ENCODE data around the gene STK10.
A peak's percentile ranks its signal among the peaks of the same experiment; 100 is the strongest.
"Not testable (repeated sequence)": the region's sequence is repeated elsewhere in the genome, so short reads cannot be mapped to it uniquely, and the experiment has no call there.

Gene STK10

DNA sequence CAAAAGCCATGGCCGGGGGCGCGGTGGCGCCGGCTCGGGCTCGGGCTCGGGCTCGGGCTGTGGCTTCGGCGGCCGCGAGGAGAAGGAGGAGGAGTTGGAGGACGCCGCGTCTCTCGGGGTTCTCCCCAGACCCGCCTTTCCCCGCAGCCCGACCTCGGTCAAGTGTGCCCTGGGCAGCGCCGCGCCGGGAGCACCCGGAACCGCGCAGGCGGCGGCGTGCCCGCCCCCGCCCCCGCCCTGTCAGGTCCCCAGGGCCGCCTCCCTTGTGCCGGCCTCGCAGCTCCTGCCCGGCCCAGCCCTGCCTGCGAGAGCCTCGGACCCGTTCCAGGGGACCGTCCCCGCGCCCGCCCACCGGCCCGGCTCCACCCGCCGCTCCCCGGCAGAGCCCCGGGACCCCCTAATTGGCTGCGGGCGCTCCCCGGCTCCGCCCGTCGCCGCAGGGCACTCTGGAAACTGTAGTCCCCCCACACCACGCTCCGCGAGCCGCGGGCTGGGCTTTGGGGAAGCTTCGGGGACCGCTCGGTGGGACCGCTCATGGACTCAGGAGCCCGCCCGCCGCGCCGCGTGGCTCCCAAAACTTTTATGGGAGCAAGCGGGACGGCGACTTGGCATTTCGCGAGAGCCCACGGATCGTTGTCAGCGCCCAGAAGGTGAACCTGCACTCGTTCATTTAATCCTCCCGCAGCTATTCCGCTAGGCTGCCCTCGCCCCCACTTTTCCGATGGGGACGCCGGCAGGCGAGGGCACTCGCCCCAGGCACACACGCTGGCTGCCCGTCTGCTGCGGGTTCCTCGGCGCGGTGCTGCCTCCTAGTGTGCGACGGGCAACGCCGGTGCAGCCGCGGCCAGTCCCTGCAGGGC is at the start of gene STK10:
Gene STK10 (minus strand): TSS at position 192 of the 860 bp plus-strand sequence. CDS start 182 bp downstream, at position 10.
- peak; percentile 65 for DNase-seq (ENCODE audit: low read depth, low spot score)

- DNase-seq (ENCODE audit: low read depth, low spot score) = no peak
Observed at GRCh38 chr5:172235827-172236736, 48.1 kb upstream of the STK10 start.

DNA sequence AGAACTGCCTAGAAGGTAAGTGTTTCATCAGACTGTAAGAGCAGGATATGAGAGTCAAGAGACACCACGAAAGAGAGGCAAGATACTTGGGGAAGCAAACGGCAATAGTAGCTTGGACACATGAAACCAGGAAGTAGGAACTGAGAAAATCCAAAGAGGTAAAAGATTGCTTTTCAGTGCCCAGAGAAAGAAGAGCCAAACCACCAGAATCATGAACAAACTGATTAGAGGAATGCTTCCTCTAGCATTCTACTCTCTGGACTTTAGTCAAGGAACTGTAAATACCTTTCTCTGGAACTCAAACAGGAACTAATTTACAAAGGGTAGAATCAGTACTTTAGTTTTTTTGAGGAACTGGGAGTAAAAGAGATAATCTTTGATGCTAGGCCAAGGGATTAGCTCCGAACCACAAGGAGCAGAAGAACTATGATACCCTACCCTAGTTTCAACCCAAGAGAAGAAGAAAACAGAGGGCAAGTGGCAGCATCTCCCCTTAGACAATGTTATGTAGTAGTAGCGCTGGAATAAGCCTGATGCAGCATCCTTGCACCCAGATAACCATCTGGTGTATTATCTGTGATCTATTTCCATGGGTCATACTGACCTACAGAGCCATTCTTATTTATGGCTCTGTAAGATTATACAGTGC is 47.2 kb upstream of the STK10 start:
- no peak for DNase-seq (ENCODE audit: low read depth, low spot score)

- no peak for DNase-seq (ENCODE audit: low read depth, low spot score)
Observed at GRCh38 chr5:172234031-172234430, 46.0 kb upstream of the STK10 start.

DNA sequence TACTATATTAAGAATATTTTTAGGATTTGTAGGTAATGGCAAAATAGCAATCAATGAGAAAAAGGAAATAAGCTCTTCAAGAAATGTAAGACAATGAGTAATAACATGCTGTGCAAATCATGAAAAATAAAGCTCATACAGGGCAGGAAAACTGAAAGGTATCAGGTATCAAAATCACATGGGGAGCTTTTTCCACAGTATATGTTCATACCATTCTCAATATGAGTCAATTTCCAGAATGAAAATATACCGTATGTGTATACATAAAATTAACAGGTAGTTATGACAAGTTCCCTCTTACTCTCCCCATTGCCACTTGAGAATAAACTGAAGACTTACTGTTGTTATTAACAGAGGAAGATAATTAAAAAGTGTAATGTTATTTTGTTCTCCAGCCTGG is 41.9 kb upstream of the STK10 start:
- no peak for DNase-seq (ENCODE audit: low read depth, low spot score)

GRCh38 chr5:172224996-172225395 is 37.0 kb upstream of the STK10 start:
- no peak for DNase-seq (ENCODE audit: low read depth, low spot score)

DNA sequence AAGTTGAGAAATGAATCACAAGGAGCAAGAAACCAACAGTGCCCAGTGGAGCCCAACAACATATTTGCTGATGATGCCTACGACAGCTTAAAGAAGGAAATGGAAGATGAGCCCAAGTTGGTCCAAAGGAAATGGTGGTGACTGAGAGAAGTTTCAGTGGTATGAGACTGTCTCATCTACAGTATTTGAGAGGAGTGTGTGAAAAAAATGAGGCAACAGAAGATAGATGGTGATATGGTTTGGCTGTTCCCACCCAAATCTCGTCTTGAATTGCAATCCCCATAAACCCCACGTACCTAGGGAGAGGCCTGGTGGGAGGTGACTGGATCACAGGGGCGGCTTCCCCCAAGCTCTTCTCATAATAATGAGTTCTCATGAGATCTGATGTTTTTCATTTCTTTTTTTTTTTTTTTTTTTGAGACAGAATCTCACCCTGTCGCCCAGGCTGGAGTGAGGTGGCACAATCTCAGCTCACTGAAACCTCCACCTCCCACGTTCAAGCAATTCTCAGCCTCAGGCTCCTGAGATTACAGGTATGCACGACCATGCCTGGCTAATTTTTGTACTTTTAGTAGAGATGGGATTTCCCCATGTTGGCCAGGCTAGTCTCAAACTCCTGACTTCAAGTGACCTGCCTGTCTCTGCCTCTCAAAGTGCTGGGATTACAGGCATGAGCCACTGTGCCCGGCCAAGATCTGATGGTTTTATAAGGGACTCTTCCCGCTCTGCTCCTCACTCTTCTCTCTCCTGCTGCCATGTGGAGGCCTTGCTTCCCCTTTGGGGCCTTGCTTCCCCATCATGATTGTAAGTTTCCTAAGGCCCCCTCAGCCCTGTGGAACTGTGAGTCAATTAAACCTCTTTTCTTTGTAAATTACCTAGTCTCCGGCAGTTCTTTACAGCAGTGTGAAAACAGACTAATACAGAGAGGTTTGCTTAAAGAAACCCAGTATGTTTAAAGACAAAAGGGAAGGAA is 36.2 kb upstream of the STK10 start:
- DNase-seq (ENCODE audit: low read depth, low spot score) = no peak

- no peak for DNase-seq (ENCODE audit: low read depth, low spot score)
Observed at GRCh38 chr5:172219296-172219695, 31.3 kb upstream of the STK10 start.

- DNase-seq (ENCODE audit: low read depth, low spot score) = no peak
Observed at GRCh38 chr5:172216345-172216744, 28.3 kb upstream of the STK10 start.

DNA sequence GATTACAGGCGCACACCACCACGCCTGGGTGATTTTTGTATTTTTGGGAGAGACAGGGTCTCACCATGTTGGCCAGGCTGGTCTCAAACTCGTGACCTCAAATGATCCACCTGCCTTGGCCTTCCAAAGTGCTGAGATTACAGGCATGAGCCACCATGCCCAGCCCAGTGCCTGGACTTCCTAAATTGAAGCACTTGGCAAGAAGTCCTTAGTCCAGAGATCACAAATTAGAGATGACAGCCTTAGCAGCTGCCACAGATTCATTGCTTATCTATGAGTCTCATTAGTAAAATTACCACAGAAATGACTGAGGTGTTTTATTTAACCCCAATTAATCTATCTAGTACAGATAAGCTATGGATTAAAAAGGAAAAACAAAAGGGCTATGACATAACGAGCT is 25.1 kb upstream of the STK10 start:
- DNase-seq (ENCODE audit: low read depth, low spot score) = no peak

DNA sequence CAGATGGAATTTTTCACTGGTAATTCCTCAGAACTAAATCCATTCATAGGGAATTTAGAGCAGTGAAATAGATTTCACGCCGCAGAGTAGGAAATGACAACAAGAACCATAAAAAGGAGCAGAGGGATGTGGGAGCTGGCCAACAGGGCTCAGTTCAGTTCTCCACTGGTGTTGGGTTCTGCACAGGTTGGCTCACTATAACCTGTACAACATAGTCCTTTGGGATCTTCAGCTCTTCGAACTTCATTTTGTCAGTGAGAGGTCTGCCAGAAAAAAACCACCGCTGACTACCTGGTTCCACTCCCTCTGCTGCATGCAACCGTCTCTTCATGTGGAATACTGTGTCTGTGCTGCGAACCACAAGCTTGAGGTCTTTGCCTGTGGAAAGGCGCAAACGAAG is 23.7 kb upstream of the STK10 start:
- no peak for DNase-seq (ENCODE audit: low read depth, low spot score)

- DNase-seq (ENCODE audit: low read depth, low spot score) = no peak
Observed at GRCh38 chr5:172209714-172210113, 21.7 kb upstream of the STK10 start.

DNA sequence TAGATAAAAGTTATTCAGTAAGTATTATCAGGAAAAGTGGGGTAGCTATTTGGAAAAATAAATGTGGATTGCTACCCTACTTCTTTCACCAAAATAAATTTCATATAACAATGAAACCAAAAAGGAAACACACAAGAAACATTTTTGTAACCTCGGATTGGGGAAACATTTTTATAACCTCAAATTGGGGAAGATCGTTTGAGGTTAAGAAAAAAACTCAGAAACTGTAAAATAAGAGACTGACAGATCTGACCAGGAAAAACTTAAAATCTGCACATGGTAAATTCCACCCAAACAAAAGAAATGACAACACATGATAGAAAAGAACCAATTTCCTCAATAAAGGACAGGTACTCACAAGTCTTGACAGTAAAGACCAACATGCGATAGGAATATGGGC is 19.5 kb upstream of the STK10 start:
- DNase-seq (ENCODE audit: low read depth, low spot score) = no peak

GRCh38 chr5:172205984-172206383 is 18.0 kb upstream of the STK10 start:
- not testable (repeated sequence) for DNase-seq (ENCODE audit: low read depth, low spot score)

DNA sequence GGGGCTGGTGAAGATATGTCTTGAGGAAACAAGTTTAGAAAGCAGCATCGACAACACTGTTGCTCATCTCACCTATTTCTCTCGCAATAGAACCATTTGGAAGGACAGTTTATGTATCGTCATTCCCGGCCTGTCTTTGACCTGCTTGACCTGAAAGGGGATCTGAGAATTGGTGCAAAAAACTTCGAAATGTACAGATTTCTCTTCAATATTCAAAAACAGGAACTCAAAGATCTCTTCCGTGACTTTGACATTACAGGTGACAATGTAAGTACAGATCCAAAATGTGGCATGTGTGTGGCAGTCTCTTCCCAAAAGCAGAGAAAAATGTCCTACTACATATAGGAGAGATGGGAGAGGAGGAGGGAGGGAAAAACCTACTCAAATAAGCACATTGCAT is 12.5 kb upstream of the STK10 start:
- DNase-seq (ENCODE audit: low read depth, low spot score) = no peak

- DNase-seq (ENCODE audit: low read depth, low spot score) = no peak
Observed at GRCh38 chr5:172199446-172199845, 11.4 kb upstream of the STK10 start.

DNA sequence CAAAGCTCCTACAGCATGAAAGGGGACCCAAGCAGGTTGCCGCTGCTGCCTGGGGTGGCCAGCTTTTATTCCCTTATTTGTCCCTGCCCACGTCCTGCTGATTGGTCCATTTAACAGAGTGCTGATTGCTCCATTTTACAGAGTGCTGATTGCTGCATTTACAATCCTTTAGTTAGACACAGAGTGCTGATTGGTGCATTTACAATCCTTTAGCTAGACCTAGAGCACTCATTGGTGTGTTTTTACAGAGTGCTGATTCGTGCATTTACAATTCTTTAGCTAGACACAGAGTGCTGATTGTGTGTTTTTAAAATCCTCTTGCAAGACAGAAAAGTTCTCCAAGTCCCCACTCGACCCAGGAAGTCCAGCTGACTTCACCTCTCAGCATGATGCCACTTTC is 9.8 kb upstream of the STK10 start:
- DNase-seq (ENCODE audit: low read depth, low spot score) = not testable (repeated sequence)

GRCh38 chr5:172194985-172195774 is 7.2 kb upstream of the STK10 start:
- no peak for DNase-seq (ENCODE audit: low read depth, low spot score)

DNA sequence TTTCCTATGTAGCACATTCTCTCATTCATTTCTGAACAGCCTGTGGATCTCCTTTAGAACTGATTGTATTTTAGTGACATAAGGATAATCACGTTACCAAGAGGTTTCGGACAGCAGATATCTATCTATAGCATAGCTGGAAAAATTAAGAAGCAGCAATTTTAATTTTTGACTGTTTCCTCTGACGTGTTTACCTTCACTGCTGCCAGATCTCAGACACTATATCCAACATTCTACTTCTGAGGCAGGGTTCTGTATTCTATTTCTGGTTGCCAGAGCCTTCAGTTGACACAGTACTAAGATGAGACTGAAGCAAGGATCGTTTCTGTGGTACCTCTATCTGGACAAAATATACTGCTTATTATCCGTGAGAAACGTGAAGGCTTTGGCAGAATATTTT is 5.8 kb upstream of the STK10 start, which contains the start of gene EFCAB9:
Gene EFCAB9 (plus strand): TSS at position 301 of the 400 bp plus-strand sequence. CDS start 1 bp downstream, at position 302.
- no peak for DNase-seq (ENCODE audit: low read depth, low spot score)

Measured in smooth muscle cell of the brain vasculature (primary cell).